GM21360 (cell line): ENCODE results near the gene FSTL3.
"Not testable (repeated sequence)": the region's sequence is repeated elsewhere in the genome, so short reads cannot be mapped to it uniquely, and the experiment has no call there.

Experiments used
- ATAC-seq: cut with Tn5 transposase; IDR thresholded peaks from one replicate; pipeline ENCODE4 v1.9.1; 2021; ENCODE audit warnings: mild to moderate bottlenecking, moderate library complexity; ENCODE audit not compliant: unreplicated experiment

The FSTL3 gene

GRCh38 chr19:681029-682019, 5.1 kb downstream of the FSTL3 start:
- ATAC-seq: no peak

- no peak for ATAC-seq
Observed at GRCh38 chr19:682678-683320, 6.6 kb downstream of the FSTL3 start.

- ATAC-seq: no peak
Observed at GRCh38 chr19:685454-685931, 9.3 kb downstream of the FSTL3 start.

GRCh38 chr19:686589-687297, 10.6 kb downstream of the FSTL3 start:
- ATAC-seq: no peak

GRCh38 chr19:687569-688166, 11.5 kb downstream of the FSTL3 start:
- ATAC-seq: no peak

GRCh38 chr19:688214-688613, 12.0 kb downstream of the FSTL3 start:
- no peak for ATAC-seq

GRCh38 chr19:688992-689391, 12.8 kb downstream of the FSTL3 start:
- ATAC-seq: no peak

GRCh38 chr19:690203-690602, 14.0 kb downstream of the FSTL3 start:
- no peak for ATAC-seq

GRCh38 chr19:694481-695351, 18.5 kb downstream of the FSTL3 start:
- no peak for ATAC-seq

- no peak for ATAC-seq
Observed at GRCh38 chr19:695352-695949, 19.3 kb downstream of the FSTL3 start, which contains the start of gene PRSS57. Gene PRSS57 (minus strand): TSS chr19:695452. CDS start chr19:695430, 22 bp downstream.

- not testable (repeated sequence) for ATAC-seq
Observed at GRCh38 chr19:698529-698928, 22.3 kb downstream of the FSTL3 start.

- ATAC-seq: not testable (repeated sequence)
Observed at GRCh38 chr19:699885-700284, 23.7 kb downstream of the FSTL3 start.

GRCh38 chr19:702847-703246, 26.7 kb downstream of the FSTL3 start:
- not testable (repeated sequence) for ATAC-seq

GRCh38 chr19:703329-703650, 27.1 kb downstream of the FSTL3 start:
- ATAC-seq: no peak

GRCh38 chr19:703651-704446, 27.7 kb downstream of the FSTL3 start:
- no peak for ATAC-seq

- ATAC-seq: no peak
Observed at GRCh38 chr19:704447-704741, 28.2 kb downstream of the FSTL3 start.

- no peak for ATAC-seq
Observed at GRCh38 chr19:708154-709143, 32.3 kb downstream of the FSTL3 start, which contains the start of gene PALM. Gene PALM (plus strand): TSS chr19:708935. CDS start chr19:709147, 212 bp downstream.
